ENCODE measurements around the gene CASQ1. TPM values are rescaled to one million over a fixed set of nuclear protein-coding genes. Genes with fewer than 3 reads are reported as not detected.
A peak's percentile ranks its signal among the peaks of the same experiment; 100 is the strongest.

Gene CASQ1
- total and polyA plus RNA-seq, 3 donors from 2014 or later: 3.4 to 10.2 (median 5.6) TPM

DNA sequence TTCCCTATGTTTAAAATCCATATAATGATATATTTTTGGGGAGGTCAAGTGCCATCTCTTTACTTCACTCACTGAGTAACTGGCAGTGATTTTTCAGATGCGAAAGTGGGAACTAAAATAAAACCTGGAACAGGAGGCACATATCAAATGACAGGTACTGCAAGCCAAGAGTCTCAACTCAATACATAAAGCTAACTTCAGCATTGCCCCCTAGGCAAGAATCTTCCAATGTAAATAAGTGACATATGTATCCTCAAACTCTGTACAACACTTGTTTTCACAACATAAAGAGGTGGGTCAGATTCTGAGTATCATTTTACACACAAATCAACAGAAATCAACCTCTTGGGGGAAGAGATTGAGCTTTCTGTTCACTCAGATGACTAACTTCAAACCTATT lies 53.8 kb downstream of the CASQ1 start:
- WGBS, 2 donors: 89 to 90% methylated on average over 1 of the region's 1 CpG
- TF ChIP-seq POLR2A (IDR thresholded peaks at IDR 0.05): no peak
- TF ChIP-seq, protein P1, sequence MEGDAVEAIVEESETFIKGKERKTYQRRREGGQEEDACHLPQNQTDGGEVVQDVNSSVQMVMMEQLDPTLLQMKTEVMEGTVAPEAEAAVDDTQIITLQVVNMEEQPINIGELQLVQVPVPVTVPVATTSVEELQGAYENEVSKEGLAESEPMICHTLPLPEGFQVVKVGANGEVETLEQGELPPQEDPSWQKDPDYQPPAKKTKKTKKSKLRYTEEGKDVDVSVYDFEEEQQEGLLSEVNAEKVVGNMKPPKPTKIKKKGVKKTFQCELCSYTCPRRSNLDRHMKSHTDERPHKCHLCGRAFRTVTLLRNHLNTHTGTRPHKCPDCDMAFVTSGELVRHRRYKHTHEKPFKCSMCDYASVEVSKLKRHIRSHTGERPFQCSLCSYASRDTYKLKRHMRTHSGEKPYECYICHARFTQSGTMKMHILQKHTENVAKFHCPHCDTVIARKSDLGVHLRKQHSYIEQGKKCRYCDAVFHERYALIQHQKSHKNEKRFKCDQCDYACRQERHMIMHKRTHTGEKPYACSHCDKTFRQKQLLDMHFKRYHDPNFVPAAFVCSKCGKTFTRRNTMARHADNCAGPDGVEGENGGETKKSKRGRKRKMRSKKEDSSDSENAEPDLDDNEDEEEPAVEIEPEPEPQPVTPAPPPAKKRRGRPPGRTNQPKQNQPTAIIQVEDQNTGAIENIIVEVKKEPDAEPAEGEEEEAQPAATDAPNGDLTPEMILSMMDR (IDR thresholded peaks at IDR 0.05): no peak
- no peaks in the 10 kb centered on the region for H3K9me3 ChIP-seq
- no peak for DNase-seq
- H3K4me1 ChIP-seq: peaks cover 10% of the 10 kb centered on the region
- H3K27me3 ChIP-seq: no peaks in the 10 kb centered on the region
- intact Hi-C loops (cut with DNase I; ENCODE audit: low total_unique reads): loop anchor here (10.0 kb wide), 1 partner anchor 49 kb away; the partner anchor contains the start of gene CASQ1
- no peaks in the 10 kb centered on the region for H3K36me3 ChIP-seq (ENCODE audit: low read depth, missing control alignments)
- H3K4me3 ChIP-seq: no peak overlapping the region
- no peak overlapping the region for H3K27ac ChIP-seq

DNA sequence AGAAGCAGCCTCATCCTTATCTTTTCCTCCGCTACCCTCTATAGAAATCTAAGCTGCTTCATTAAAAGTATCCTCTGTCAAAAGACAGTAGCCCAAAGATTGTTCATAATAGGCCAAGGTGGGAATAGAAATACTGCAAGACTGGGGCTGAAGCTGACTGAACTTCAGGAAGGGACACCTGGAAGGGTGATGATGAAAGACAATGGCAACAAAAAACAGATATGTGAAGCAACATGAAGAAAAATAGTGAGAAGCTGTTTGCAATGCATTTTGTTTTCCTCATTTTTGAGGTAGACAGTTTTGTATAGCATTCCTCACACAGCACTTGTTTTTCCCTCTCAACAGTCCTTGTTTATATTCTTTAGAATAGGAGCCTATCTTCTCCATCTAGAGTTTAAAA lies 55.1 kb downstream of the CASQ1 start:
- TF ChIP-seq, protein P1 (IDR thresholded peaks at IDR 0.05): no peak
- no peak for TF ChIP-seq POLR2A (IDR thresholded peaks at IDR 0.05)
- H3K4me3 ChIP-seq: no peak overlapping the region
- no peaks in the 10 kb centered on the region for H3K27me3 ChIP-seq
- 62 to 74% methylated on average over 1 of the region's 1 CpG for WGBS, 2 donors
- no peaks in the 10 kb centered on the region for H3K36me3 ChIP-seq (ENCODE audit: low read depth, missing control alignments)
- no peaks in the 10 kb centered on the region for H3K9me3 ChIP-seq
- H3K4me1 ChIP-seq: peaks cover 10% of the 10 kb centered on the region
- no peak for DNase-seq
- intact Hi-C loops (cut with DNase I; ENCODE audit: low total_unique reads): loop anchor here (10.0 kb wide), 1 partner anchor 51 kb away; the partner anchor contains the start of gene CASQ1
- no peak overlapping the region for H3K27ac ChIP-seq

DNA sequence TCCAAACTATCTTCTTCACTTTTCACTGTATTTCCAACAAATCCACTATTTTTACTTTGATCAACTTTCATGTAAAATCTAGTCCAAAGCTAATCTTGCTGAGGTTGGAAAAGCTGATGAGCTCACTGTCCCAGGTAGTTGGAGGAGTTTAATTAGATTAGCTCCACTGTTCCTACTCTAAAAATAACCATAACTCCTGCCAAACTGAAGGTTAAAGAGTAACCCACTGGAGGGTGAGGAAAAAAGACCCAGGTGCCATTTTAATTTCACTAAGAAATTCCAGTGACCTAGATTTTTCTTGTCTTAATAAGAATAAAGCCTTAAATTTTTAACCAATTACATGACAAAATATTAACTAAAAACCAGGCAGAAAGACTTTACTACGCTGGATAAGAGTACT lies 56.7 kb downstream of the CASQ1 start:
- intact Hi-C loops (cut with DNase I; ENCODE audit: low total_unique reads): loop anchor here (10.0 kb wide), 1 partner anchor 52 kb away; the partner anchor contains the start of gene CASQ1
- Histone ChIP-seq H3K27ac (no peak overlapping the region), H3K36me3 (ENCODE audit: low read depth, missing control alignments) (no peaks in the 10 kb centered on the region), H3K27me3 (no peaks in the 10 kb centered on the region), H3K9me3 (no peaks in the 10 kb centered on the region), H3K4me1 (peaks cover 15% of the 10 kb centered on the region), H3K4me3 (no peak overlapping the region)
- no peak for DNase-seq
- no peak for TF ChIP-seq POLR2A (IDR thresholded peaks at IDR 0.05)
- TF ChIP-seq, protein P1 (IDR thresholded peaks at IDR 0.05): no peak
- WGBS, 2 donors: 86 to 93% methylated on average over 1 of the region's 1 CpG

DNA sequence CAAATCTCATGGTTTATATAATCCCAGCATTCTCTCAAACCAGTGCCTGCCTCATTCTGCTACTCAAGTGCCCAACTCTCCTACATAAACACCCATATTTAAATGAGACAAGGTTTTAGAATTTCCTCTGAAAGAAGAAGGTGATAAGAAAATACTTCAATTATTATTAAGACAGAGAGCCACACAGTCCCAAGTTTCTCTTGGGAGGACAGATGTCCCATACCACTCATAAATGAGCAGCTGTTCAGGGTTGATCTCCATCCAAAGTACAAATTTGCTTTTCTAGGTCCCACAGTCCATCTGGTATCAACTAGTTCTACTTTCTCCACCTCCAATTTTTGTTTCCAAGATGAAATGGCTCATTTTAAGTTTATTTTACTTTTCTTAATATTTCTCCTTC lies 60.6 kb downstream of the CASQ1 start:
- Histone ChIP-seq H3K27ac (peak overlapping the region in 1 of 2 donors; percentile 3), H3K4me1 (peaks cover 8% of the 10 kb centered on the region), H3K9me3 (no peaks in the 10 kb centered on the region), H3K4me3 (no peak overlapping the region), H3K36me3 (ENCODE audit: low read depth, missing control alignments) (no peaks in the 10 kb centered on the region), H3K27me3 (no peaks in the 10 kb centered on the region)
- TF ChIP-seq POLR2A (IDR thresholded peaks at IDR 0.05): no peak
- TF ChIP-seq, protein P1 (IDR thresholded peaks at IDR 0.05): no peak
- DNase-seq: no peak
- intact Hi-C loops (cut with DNase I; ENCODE audit: low total_unique reads): loop anchor here (5.0 kb wide), 1 partner anchor 149 kb away; no protein-coding TSS in a partner anchor

Other genes with a start within 250 kb of the CASQ1 start
- gene IGSF9, start 245.0 kb upstream of the CASQ1 start, total RNA-seq: 10 to 100 TPM in 1 of 2 donors, 1 to 10 TPM in 1; 4.8 to 10.2 TPM
- 7.9 TPM for gene IGSF9, start 245.0 kb upstream of the CASQ1 start, polyA plus RNA-seq (ENCODE audit: insufficient read depth, low read depth, low replicate concordance)
- gene SLAMF9, start 236.3 kb upstream of the CASQ1 start, total RNA-seq: 1 to 10 TPM in 1 of 2 donors, not detected in 1; 2.0 TPM
- 0.74 TPM for gene SLAMF9, start 236.3 kb upstream of the CASQ1 start, polyA plus RNA-seq (ENCODE audit: insufficient read depth, low read depth, low replicate concordance)
- gene PIGM, start 158.6 kb upstream of the CASQ1 start, total RNA-seq: 1 to 10 TPM; 5.1 to 6.5 TPM
- 9.1 TPM for gene PIGM, start 158.6 kb upstream of the CASQ1 start, polyA plus RNA-seq (ENCODE audit: insufficient read depth, low read depth, low replicate concordance)
- gene KCNJ10, start 120.4 kb upstream of the CASQ1 start, total RNA-seq: 1 to 10 TPM in 1 of 2 donors, under 1 TPM in 1; 0.79 to 1.5 TPM
- gene KCNJ10, start 120.4 kb upstream of the CASQ1 start, polyA plus RNA-seq (ENCODE audit: insufficient read depth, low read depth, low replicate concordance): 1.9 TPM
- under 1 TPM; 0.55 to 0.68 TPM for gene KCNJ9, start 109.0 kb upstream of the CASQ1 start, total RNA-seq
- 0.37 TPM for gene KCNJ9, start 109.0 kb upstream of the CASQ1 start, polyA plus RNA-seq (ENCODE audit: insufficient read depth, low read depth, low replicate concordance)
- gene IGSF8, start 92.0 kb upstream of the CASQ1 start, total RNA-seq: 100 to 1,000 TPM; 104 to 119 TPM
- 79.8 TPM for gene IGSF8, start 92.0 kb upstream of the CASQ1 start, polyA plus RNA-seq (ENCODE audit: insufficient read depth, low read depth, low replicate concordance)
- gene ATP1A2, start 74.8 kb upstream of the CASQ1 start, total RNA-seq: 10 to 100 TPM; 14.2 to 27.9 TPM
- gene ATP1A2, start 74.8 kb upstream of the CASQ1 start, polyA plus RNA-seq (ENCODE audit: insufficient read depth, low read depth, low replicate concordance): 13.2 TPM
- gene ATP1A4, start 39.0 kb upstream of the CASQ1 start, total RNA-seq: 10 to 100 TPM; 13.3 to 23.0 TPM
- 38.6 TPM for gene ATP1A4, start 39.0 kb upstream of the CASQ1 start, polyA plus RNA-seq (ENCODE audit: insufficient read depth, low read depth, low replicate concordance)
- gene PEA15, start 14.8 kb downstream of the CASQ1 start, total RNA-seq: 100 to 1,000 TPM; 168 to 229 TPM
- 421 TPM for gene PEA15, start 14.8 kb downstream of the CASQ1 start, polyA plus RNA-seq (ENCODE audit: insufficient read depth, low read depth, low replicate concordance)
- gene DCAF8, start 72.0 kb downstream of the CASQ1 start, total RNA-seq: 100 to 1,000 TPM; 233 to 240 TPM
- gene DCAF8, start 72.0 kb downstream of the CASQ1 start, polyA plus RNA-seq (ENCODE audit: insufficient read depth, low read depth, low replicate concordance): 127 TPM
- gene PEX19, start 94.6 kb downstream of the CASQ1 start, total RNA-seq: 10 to 100 TPM; 48.5 to 56.6 TPM
- 63.5 TPM for gene PEX19, start 94.6 kb downstream of the CASQ1 start, polyA plus RNA-seq (ENCODE audit: insufficient read depth, low read depth, low replicate concordance)
- gene COPA, start 152.7 kb downstream of the CASQ1 start, total RNA-seq: 100 to 1,000 TPM; 114 to 123 TPM
- 88.9 TPM for gene COPA, start 152.7 kb downstream of the CASQ1 start, polyA plus RNA-seq (ENCODE audit: insufficient read depth, low read depth, low replicate concordance)
- 100 to 1,000 TPM; 109 to 112 TPM for gene NCSTN, start 152.8 kb downstream of the CASQ1 start, total RNA-seq
- gene NCSTN, start 152.8 kb downstream of the CASQ1 start, polyA plus RNA-seq (ENCODE audit: insufficient read depth, low read depth, low replicate concordance): 115 TPM
- under 1 TPM; 0.37 to 0.63 TPM for gene NHLH1, start 176.5 kb downstream of the CASQ1 start, total RNA-seq
- gene NHLH1, start 176.5 kb downstream of the CASQ1 start, polyA plus RNA-seq (ENCODE audit: insufficient read depth, low read depth, low replicate concordance): 0.20 TPM
- gene VANGL2, start 210.0 kb downstream of the CASQ1 start, total RNA-seq: 1 to 10 TPM; 3.6 to 3.8 TPM
- 5.9 TPM for gene VANGL2, start 210.0 kb downstream of the CASQ1 start, polyA plus RNA-seq (ENCODE audit: insufficient read depth, low read depth, low replicate concordance)